HG02642 (cell line): Measurements from ENCODE around the gene NUDT9.
"Not testable (repeated sequence)": the region's sequence is repeated elsewhere in the genome, so short reads cannot be mapped to it uniquely, and the experiment has no call there.

Experiments used
- ATAC-seq: cut with Tn5 transposase; IDR thresholded peaks from one replicate; pipeline ENCODE4 v1.9.1; 2021; ENCODE audit warnings: mild to moderate bottlenecking; ENCODE audit not compliant: unreplicated experiment, poor library complexity

NUDT9 gene

GRCh38 chr4:87451537-87451936 lies 29.2 kb downstream of the NUDT9 start:
- ATAC-seq = no peak

DNA sequence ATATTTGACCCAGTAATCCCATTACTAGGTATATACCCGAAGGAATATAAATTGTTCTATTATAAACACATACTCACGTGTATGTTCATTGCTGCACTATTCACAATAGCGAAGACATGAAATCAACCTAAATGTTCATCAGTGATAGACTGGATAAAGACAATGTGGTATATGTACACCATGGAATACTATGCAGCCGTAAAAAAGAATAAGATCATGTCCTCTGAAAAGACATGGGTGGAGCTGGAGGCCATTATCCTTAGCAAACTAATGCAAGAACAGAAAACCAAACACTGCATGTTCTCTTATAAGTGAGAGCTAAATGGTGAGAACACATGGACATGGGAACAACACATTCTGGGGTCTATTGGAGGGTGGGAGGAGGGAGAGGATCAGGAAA lies 36.5 kb downstream of the NUDT9 start:
- no peak for ATAC-seq

DNA sequence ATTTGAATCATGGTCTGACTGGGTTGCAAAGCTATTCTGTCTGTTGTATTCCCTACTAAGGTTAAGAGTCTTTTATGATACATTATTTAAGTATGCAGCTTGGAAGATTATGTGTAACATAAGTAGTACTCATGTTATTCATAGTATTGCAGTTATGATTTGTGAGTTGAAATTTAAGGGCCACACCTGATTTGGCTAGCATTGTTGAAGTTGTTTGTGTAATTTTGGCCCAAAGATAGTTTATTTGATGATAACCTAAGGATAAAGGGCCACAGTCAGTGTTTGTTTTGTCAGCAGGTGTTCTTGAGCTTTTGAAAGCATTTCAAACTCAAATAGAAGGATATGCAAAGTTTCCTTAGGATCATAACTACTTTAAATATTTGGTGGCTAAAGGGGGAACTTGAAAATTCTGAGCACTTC lies 38.9 kb downstream of the NUDT9 start:
- ATAC-seq = peak; percentile 50

DNA sequence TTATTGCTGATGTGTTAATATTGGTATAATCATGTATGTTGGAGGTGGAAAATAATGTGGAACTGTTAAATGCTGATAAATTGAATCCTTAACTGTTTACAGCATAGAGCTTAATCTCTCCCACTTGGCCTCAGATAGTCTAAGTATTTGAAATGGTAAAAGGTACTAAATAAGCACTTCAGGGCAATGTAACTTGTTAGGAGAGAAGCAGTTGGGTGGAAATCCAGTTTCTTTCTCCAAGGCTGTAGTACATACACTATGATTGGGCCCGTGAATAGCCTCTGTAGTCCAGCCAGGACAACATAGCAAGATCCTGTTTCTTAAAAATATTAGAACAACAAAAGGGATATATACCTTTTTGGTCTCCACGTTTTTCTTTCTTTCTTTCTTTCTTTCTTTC lies 39.7 kb downstream of the NUDT9 start:
- ATAC-seq = no peak

GRCh38 chr4:87465739-87466366 lies 43.5 kb downstream of the NUDT9 start:
- peak; percentile 45 for ATAC-seq

GRCh38 chr4:87469390-87469789 lies 47.0 kb downstream of the NUDT9 start:
- no peak for ATAC-seq

DNA sequence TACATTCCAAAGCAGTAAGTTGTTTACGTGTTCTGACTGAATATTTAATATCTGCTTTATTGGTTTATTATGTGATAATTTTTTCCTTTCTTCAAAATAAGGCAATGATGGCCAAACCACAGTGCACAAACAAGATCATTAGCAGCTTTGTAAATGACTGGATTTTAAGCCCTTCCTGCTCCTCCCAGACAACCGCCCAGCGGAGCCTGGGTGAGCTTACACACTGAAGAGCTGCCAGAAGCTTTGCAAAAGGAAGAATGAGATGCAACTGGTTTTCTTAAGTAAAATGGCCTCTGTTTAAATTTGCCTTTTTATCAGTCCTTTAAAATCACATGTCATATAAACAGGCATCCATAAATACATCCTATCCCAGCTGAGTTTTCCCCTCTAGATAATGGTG lies 54.6 kb downstream of the NUDT9 start:
- no peak for ATAC-seq

- no peak for ATAC-seq
Measured at GRCh38 chr4:87478732-87479250, 56.4 kb downstream of the NUDT9 start.

DNA sequence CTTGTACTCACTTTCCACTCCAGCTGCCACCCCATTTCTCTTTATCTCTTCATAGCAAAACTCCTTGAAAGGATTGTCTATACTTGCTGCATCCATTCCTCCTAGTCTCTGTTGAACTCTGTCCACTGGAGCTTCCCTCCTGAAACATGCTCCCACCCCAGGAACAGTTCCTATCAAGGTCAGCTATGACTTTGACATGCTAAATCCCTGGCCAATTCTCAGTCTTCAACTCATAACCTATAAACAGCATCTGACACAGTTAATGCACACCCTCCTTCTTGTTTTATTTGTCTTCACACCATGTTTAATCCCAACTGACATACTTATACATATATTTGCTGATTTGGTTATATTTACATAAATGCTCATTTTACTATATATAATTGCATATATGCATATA lies 59.0 kb downstream of the NUDT9 start:
- ATAC-seq = no peak

GRCh38 chr4:87483247-87483646 lies 60.9 kb downstream of the NUDT9 start:
- not testable (repeated sequence) for ATAC-seq

DNA sequence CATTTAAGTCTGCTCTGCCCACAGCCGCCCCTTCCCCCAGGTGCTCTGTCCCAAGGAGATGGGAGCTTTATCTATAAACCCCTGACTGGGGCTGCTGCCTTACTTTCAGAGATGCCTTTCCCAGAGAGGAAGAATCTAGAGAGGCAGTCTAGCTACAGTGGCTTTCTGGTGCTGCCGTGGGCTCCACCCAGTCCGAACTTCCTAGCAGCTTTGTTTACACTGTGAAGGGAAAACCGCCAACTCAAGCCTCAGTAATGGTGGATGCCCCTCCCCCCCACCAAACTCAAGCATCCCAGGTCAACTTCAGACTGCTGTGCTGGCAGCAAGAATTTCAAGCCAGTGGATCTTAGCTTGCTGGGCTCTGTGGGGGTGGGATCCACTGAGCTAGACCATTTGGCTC lies 66.3 kb downstream of the NUDT9 start:
- ATAC-seq = not testable (repeated sequence)

GRCh38 chr4:87489678-87490077 lies 67.3 kb downstream of the NUDT9 start:
- no peak for ATAC-seq

GRCh38 chr4:87490664-87491369 lies 68.4 kb downstream of the NUDT9 start:
- no peak for ATAC-seq

DNA sequence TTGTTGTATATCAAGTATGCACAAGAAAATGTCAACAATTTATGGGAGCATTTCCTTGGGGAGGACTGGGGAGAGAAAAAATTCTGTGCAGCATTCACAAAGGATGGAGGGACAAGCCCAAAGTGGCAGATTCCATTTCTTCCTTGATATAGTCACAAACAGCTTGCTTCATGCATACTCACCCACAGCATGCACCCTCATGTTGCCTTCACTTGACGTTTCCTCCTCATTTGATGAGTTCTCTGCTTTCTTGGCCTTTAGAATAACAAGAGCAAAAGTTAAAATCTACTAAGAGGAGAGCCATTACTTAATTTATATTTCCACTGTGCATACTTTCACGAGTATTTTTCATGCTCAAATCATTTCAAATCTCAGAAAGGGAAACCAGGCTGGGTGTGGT lies 69.1 kb downstream of the NUDT9 start:
- no peak for ATAC-seq

- not testable (repeated sequence) for ATAC-seq
Measured at GRCh38 chr4:87491851-87492250, 69.5 kb downstream of the NUDT9 start.

DNA sequence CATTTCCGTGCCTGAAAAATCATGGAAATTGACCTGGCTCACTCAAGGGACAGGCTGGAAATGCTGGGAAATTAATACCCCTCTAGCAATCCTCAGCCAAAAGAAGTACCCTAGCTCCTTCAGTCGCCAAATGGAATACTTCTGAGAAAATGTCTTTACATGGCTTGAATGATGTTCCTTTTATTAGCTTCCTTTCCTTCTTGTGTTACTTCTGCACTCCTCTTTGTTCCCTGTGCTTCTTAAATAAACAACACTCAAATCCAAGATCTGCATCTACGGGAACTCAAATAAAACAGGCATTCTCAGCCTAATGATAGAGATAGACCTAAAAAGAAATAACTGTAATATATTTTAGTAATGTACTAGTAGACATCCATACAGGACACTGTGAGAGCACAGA lies 70.7 kb downstream of the NUDT9 start:
- no peak for ATAC-seq

DNA sequence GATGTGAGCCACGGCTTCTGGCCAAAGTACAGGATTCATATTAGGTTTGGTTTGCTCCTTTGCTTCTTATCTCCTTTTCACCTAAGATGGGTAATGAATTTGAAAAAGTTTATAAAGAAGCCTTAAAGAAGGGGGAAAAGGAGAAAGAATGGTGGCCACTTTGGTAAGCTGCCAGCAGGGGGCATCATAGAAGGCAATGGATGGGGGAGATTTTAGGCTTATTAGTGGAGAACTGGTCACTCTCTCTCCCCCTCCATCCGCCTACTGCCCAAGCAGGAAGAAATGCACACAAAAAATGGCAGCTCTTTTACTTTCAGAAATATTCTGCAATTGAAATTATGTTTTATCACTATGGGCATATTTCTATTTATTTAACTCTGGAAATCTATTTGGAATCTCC lies 74.8 kb downstream of the NUDT9 start:
- ATAC-seq = no peak

DNA sequence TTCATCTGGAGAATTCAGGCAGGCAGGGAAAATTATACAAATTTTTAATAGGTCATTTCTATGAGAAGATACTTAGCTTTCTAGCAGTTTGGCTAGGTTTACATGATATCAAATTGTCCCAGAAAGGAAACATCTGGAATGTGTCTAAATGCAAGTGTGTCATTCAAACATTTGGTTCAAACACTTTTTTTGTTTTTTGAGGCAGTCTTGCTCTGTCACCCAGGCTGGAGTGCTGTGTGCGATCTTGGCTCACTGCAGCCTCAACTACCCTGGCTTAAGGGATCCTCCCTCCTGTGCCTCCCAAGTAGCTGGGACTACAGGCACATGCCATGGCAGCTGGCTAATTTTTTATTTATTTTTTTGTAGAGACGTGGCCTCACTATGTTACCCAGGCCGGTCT lies 75.2 kb downstream of the NUDT9 start:
- ATAC-seq = no peak

DNA sequence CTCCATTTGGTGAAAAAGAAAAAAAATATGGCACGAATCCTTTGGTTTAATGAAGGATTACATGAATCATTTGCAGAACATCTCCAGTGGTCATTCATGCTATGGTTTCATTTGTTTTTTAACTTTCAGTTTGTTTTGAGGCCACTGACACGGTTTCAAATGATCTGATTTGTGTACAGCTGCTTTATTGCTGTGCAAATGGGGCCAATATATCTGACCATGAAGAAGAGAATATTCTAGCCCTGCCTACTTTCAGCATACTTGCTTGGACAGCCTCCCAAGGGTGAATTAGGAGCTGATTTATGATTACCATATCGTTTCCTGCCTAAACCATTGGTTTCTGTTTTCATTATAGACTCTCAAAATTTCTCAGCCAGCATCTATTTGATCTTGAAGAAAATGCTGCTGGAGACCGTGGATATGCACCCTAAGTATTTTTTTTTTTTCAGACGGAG lies 76.1 kb downstream of the NUDT9 start:
- ATAC-seq = peak; percentile 53

GRCh38 chr4:87499403-87500091 lies 77.2 kb downstream of the NUDT9 start:
- peak; percentile 84 for ATAC-seq

- ATAC-seq = peak; percentile 51
Measured at GRCh38 chr4:87500092-87500462, 77.7 kb downstream of the NUDT9 start.
